Measurements from ENCODE around the gene AHRR.

GRCh38 chr5:451587-452458 is 130.3 kb downstream of the AHRR start:
- TF ChIP-seq YY1 (IDR thresholded peaks at IDR 0.05; ENCODE audit: low read depth) (no peak), CEBPB (IDR thresholded peaks at IDR 0.05) (no peak), MAX (IDR thresholded peaks at IDR 0.05) (no peak)
